Activated CD4-positive, alpha-beta T cell treated with anti-CD3 and anti-CD28 coated beads for 1 hour (primary cell): ENCODE measurements around the gene GLI2.

Experiments used
- DNase-seq: peaks from one replicate; pipeline ENCODE4 v3.0.0-alpha.2; 2020

GLI2 gene

DNA sequence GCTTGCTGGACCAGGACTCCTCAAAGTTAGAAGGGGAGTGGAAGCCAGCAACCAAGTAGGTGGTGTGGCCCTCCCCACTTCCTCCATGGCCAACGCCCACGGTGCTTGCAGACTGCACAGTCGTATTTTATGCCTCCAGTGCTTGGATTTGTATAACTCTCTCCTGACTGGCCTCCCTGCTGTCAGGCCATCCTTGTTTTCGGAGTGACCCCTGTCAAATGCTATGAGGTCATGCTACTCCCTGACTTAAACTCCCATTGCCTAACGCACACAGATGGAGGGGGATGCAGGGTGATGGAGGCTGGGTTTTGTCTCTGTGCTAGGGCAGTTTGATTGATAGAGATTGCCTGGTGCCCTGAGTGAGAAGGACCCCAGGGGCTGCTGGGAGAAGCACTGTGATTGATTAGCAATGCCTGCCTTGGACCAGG, 36.1 kb downstream of the GLI2 start:
- DNase-seq, result no peak

DNA sequence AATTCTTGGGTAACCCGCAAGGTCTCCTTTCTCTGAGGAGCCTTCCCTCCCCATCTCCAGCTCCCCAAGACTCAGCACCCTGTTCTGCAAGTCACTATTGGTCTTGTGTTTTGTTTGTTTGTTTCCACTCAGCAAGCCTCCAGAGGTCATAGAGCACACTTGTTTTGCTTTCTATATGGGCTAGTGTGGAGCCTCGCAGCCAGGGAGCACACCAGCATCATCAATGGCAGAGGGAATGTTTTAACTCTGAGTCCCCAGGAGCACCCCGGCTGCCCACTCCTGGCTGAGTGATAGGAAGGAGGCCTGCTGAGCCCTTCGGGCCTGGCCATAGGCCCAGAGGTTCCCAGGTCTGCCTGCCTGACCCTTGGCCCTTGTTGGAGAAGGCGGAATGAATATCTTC, 36.6 kb downstream of the GLI2 start:
- DNase-seq, result no peak

DNA sequence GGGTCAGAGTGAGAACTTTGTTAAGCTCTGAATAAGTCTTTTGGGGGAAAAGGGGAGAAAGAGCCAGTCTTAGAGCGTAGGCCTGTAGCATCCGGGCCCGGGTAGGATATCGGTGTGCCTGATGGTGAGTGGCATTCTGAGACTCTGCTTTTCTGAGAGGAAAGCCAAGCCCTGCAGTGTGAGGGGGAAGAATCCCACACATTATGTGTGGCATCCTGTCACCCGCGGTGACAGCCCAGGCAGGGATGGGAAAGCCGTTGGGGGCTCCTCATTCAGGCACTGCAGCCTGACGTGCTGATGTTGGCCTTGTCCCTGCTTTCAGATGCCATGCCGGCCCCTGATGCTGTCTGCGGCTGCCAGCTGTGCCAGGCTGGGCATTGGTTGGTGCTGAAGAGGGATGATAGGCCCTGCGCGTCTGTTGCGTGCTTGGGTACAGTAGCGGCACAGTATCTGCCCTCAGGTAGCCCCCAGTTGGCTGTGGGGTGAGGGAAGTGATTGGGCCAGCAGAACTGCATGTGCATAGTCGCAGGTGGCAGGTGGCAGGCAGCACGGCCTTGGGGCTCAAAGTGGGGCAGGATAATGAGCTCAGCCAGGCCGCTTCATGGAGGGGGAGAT, 37.6 kb downstream of the GLI2 start:
- DNase-seq, result no peak

DNA sequence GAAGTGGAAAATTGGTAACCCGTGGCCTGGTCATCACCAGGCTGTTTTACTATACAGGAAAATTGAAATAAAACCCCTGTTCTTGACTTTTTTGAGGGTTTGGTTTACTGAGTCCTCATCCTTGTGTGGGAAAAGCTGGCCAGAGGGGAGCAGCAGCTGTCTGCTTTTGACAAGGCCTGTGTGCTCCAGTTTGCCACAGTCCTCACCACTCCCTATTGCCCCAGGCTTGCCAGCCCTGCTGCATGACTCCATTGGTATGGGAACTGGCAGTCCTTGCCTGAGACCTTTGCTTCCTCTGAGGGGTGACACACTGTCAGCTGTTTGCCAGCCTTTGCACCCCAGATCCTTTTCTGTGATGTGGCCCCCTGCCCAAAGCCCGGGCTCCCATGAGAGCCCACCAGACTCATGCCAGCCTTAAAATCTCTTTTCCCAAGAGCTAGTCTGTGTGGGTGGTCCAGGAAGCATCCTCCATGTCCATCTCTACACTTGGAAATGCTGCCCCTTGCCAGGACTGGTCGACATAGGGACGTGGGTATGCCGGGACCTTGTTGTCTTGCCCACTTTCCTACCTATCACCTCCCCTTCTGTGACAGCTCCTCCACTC, 39.0 kb downstream of the GLI2 start:
- no peak for DNase-seq

DNA sequence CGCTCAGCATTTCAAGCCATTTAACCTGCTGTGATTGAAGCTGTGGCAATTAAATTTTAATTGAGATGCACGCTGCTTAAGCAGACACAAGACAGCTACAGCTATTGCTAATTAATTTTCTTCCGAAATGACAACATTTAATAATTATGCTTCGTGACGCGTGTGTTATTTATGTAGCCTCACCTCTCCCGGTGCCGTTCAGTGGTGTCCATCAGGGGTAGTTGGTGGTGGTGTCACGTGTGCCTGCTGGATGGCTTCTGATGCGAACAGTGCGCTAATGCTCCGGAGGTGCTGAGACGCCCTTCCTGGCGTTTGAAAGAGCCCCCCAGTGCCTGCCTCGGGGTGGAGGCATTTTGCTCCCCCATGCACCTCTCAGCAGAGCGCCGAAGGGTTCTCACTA, 39.5 kb downstream of the GLI2 start:
- no peak for DNase-seq

DNA sequence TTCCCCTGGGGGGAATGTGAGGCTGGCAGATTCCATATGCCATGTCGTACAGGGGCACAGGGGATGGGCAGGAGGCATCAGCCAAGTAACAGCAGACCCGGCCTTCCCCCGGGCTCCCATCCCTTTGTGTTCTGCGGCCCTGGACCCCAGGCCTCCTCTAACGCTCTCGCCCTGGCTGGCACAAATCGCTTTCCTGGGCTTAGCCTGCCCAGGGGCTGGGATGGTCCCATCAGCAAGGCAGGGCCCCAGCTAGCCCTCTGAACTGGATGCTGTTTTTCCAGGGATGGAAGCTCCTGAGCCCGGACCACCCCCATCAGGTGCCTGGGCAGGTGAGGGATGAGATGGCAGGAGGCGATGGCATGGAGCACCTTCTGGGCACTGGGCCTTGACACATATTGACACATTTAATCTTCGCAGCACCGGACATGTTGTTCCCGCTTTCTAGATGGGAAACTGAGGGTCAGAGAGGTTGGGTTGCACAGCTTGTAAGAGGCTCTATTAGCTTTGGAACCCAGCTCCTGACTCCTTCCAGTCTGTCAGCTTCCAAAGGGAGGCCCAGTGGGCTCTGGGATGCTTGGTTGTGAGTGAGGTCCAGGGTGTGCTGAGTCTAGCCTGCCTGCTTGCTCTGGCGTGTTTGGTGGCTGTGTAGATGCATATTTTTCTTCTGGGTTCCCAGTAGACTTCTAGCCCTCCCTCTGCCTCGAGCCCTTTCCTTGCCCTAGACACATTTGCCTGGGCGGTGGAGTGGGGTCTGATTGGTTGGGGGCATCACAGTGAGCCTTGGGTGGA, 40.3 kb downstream of the GLI2 start:
- DNase-seq, result no peak

DNA sequence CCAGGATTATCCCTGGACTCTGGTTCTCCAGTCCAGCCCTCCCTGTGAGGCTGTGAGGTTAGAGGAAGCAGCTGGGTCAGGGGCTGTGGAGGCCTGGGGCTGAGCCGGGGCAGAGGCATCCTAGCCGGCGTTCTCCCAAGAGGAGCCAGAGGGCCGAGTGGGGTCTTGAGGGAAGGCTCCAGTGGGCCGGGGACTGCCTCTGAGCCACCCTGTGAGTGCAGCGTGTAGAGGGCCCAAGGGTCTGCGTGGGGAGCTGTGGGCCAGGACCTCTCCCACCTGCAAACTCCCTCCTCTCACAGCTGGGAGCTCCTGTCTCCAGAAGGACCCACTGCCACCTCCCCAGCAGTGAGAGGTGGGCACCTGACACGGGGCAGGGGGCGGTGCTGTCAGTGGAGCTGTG, 41.0 kb downstream of the GLI2 start:
- DNase-seq, result no peak

DNA sequence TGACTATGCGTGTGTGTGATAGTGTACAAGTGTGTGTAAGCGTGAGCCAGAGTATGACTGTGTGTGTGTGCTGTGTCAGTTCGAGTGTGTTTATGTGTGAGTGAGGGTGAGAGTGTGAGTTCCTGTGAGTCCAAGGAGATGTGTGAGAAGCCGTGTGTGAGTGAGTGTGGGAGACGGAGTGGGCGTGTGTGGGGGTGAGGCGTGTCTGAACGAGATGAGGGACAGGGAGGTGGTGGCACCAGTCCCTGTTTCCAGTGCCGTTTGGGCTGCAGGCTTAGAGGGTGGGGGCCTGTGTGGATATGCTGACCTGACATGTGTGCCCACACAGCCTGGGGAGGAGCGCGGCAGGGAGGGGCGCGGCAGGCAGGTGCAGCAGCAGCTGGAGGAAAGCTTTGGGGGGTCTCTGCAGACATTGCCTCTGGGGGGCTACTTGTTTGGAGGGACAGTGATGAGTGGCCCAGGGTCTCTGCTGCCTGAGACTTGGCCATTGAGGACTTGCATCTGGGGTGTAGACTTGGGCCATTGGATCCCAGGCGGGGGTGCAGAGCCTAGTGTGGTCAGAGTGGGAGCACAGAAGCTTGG, 41.6 kb downstream of the GLI2 start:
- no peak for DNase-seq

DNA sequence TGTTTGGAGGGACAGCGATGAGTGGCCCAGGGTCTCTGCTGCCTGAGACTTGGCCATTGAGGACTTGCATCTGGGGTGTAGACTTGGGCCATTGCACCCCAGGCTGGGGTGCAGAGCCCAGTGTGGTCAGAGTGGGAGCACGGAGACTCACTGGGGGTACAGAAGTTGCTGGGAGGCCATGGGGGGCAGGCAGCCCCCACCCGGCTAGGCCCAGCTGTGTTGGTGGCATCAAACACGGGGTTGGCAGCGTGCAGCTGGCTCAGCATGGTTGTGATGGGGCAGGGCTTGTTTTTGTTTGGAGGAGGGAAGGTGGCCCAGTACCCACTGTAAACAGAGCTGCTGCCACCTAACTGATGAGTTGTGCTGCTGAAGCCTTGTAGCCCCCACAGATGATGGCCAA, 42.1 kb downstream of the GLI2 start:
- DNase-seq, result no peak

DNA sequence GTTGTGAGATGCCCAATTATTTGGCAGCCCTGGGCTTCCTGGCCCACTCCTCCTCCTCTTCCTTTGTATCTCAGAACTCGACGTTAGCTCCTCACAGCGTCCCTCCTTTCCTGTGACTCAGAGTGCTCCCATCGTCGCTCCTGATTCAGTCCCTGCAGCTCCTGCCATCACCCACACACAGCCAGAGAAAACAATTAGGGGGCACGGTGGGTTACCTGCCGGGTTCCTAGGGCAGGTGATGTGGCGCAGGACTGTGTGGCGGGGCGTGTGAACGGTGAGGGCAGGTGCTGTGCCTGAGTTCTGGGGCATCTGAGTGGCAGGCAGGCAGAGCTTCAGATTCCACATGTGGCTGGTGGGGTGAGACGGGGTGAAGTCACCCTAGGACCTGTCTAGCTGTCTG, 42.6 kb downstream of the GLI2 start:
- DNase-seq, result no peak

DNA sequence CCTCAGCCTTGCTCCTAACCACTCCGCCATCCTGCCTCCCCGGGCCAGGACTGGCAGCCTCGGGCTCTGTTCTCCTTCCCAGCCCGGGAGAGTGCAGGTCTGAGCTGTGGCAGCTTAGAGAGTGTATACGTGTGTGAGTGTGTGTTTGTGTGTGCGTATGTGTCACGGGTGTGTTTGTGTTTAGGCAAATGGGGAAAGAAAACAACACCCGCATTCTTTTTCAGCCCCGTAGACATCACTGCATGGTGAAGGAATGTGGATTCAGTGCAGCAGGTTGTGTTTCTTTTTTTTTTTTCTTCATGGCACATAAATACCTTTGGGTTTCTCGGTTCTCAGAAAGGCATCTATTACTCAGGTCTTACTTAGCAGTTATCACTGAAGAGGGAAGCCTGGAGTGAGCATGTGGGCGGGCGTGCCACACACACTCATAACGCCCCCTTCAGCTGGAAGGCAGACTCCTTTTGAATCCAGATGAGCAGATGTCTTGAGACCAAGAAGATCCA, 44.2 kb downstream of the GLI2 start:
- DNase-seq, result no peak

DNA sequence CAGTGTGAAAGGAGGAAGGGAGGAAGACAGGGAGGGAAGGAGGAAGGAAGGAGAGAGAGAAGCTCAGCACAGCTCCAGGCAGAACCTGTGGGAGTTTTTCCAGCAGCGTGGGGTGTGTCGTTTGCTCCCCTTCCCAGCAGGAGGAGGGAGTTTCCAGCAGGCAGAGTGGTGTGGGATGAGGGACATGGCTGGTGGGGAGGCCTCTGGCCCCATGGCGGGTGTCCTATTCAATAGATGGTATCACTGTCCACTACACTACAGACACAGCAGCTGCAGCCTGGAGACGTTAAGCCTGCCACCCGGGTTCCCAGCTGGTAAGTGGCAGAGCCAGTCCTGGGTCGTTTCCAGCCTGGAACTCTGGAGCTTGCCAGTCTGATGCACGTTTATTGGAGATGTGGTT, 44.7 kb downstream of the GLI2 start:
- DNase-seq, result no peak

DNA sequence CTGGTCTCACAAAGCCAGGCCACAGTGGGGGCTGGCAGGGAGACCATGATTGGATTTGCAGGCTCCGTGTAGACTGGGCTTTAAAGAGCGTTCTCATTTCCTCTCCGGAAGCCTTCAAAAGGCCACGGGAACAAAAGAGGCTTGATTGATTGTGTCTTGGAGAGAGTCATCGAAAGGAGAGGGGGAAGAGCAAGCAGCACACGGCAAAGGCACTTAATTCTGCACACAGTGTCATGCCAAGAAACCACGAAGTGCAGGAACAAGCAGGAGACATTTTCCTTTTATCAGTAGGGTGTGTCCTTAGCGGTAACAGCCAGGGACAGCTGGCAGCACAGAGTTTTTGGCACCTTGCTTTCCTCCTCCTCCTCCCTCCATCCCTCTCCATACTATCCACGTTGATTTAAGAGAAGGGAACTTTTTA, 47.7 kb downstream of the GLI2 start:
- DNase-seq, result no peak

DNA sequence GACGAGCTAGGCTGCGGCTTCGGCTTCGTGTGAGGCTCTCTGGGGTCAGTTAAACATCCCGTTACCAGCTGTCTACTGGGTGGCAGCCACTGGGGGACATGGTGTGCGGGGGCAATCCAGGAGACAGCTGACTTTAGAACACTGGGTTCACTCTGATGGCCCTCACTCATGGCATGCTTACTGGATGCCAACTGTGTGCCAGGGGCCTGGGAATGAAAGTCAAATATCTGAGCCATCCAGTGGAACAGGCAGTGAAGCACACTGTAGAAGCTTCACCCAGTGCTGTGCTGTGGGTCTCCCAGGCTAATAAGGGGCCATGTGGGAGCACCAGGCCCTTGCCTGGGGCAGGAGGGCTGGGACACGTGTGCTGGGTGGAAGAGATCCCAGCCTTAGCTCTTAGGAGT, 48.3 kb downstream of the GLI2 start:
- DNase-seq, result no peak
